NCI-H460 (cell line): ENCODE data around the gene PLA2G2C. TPM values are rescaled to one million over a fixed set of nuclear protein-coding genes. Genes with fewer than 3 reads are reported as not detected.

Experiments used
- DNase-seq: peaks from one replicate; pipeline ENCODE4 v3.0.0-alpha.2; 2016; ENCODE audit warnings: low read depth; ENCODE audit errors: extremely low read depth
- total RNA-seq: library from RNA; depleted of rRNA; stranded (reverse); fragments of >200 nt; shearing (Covaris generic); gene quantifications from 2 replicates; pipeline ENCODE4 v1.2.3, GENCODE V29; 2014

The PLA2G2C gene
- total RNA-seq, 1 experiment from 2014 or later, result not detected

DNA sequence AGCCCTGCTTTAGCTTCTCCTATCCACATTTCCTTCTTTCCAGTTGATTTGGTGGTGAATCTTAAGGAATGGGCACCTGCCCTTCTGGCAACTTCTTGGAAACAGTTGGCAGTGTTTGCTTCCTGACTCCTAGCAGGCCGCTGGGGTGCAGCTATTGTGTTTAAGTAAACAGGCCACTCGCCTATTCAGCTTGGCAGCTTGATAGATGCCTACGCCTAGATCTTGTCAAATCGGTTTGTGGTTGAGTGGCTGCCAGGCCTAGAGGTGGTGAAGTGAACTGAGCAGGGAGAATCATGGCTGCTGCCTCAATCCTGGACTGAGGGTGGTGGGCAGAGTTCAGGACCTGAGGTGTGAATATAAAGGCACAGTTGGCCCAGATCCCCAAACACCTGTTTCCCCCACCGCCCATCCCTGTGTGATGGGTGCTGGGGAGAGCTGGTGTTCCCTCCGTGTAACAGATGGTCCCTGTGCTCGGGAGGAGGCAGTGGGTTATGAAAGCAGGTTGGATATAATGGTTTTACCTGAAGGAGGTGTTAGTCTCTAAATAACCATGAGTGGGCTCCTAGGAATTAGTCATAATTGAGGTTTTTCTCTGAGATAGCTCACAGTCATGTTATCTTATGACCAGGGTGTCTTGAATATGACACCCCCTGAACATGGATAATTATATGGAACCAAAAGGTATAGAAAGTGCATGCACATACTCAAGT, 940 bp upstream of the PLA2G2C start:
- no peak for DNase-seq

DNA sequence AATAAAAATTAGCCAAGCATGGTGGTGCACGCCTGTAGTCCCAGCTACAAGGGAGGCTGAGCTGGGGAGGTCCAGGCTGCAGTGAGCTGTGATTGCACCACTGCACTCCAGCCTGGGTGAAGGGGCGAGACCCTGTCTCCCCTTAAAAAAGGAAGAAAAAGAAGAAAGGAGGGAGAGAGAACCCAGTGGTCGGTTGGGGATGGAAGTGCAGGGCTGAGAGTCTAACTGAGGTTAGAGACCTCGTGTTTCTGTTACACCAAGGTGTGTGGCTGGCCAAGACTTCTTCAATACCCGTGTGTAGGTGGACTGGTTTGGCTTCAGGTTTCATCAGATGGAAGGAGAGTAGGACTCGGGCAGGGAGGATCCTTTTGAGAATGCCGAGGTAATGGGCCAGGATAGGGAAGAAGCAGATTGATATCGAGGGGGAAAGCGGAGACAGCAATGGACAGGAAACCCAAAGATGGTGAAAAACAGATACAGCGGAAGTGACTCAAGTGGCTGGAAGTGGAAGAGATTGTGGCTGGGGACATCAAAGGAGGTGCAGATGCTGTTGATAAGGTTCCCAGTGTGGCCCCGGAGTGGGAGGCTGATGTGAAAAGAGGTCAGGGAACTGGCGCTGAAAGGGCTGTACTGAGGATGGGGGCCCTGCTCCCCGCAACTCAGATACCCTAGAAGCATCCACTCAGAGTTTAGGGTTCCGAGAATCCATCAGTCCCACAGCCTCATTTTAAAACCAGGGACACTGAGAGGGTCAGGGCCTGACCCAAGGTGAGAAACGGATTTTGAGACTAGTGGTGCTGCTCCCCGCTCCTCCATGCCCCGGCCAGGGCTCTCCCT, 1.1 kb downstream of the PLA2G2C start:
- no peak for DNase-seq

DNA sequence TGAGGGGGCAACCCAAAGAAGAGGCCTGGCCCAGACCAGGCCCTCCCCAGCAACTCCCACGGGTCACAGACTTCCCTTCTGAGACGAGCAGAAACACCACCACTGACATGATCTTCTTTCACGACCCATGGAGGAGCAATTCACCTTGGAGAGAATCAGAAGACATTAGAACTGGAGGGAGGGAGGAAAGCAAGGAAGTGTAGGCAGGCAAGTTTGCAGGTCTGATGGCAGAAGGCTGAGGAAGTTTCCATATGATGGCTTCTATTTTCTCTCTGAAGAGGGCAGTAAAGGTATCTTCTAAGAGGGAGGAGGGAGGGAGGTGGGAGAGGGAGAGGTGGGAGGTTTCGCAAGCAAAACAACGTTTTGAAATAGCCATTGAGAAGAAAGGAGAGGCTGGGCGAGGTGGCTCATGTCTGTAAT, 1.8 kb downstream of the PLA2G2C start:
- no peak for DNase-seq

DNA sequence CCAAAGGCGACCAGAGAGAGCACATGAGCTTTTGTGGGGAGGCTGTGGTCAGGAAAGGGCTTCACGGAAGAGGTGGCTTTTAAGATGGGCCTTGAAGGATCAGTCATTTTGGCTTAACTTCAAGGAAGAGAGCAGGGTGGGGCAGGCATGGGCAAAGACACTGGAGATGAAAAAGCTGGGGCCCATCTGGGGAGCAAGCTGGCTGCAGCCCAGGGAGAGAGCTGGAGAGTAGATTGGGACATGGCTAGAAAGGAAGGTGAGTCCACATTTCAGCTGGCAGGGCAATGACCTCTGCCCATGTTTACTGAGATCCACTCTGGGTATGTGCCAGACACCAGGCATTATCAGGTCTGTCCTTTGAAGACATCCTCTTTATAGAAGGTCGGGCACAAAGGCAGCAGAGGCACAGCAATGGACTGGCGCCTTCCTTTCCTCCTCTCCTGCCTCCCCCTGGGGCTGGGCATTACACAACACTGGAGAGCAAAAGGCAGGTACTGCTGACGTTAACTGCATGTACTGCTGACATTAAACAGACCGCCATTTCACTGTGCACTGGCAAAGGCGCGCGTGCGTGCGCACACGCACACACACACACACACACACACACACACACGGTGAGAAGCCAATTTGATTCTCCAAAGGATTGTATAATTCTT, 2.6 kb downstream of the PLA2G2C start:
- no peak for DNase-seq

DNA sequence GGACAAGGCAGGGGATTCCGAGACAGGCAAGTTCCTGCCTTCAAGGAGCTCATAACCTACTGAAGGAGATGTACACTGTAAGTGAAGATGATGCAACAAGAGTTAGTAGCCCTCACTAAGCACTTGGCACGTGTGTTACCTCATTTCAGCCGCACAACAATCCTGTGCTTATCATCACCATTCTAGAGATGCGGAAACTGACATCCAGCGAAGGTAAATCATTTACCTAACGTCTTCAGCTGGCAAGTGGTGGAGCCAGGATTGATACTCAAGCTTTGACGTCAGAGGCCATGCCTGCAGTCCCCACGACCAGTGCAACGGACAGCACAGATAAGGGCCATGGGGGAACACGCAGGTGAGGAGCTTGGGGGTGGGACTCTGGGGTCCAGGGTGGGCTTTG, 3.3 kb downstream of the PLA2G2C start:
- DNase-seq, result no peak

DNA sequence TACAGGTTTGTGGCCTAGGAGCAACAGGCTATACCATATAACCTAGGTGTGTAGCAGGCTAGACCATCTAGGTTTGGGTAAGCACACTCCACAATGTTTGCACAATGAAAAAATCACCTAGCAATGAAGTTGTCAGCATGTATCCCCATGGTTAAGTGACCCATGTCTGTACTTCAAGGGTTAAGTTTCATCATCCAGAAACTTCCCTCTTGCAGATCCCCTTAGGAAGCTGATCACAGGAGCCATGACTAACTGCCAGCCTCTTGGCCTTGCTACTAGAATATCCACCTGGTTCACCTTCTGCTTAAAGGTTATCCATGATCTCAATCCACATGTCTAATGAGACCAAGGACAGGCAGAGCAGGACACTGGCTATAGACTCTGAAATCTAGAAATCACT, 3.9 kb downstream of the PLA2G2C start:
- no peak for DNase-seq

DNA sequence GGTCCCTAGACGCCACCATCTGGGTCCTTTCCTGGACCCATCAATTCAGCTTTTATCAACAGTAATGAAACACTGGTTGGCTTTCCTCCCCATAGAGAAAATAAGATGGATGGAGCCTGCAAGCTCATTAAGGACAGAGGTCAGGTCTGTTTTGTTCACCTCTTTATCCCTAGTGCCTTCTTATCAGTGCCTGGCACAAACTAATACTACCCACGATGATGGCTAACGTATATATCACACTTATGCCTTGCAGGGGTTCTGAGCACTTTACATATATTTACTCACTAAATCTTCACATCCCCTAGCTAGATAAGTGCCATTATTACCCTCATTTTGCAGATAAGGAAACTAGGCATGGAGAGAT, 5.5 kb downstream of the PLA2G2C start:
- DNase-seq, result no peak

DNA sequence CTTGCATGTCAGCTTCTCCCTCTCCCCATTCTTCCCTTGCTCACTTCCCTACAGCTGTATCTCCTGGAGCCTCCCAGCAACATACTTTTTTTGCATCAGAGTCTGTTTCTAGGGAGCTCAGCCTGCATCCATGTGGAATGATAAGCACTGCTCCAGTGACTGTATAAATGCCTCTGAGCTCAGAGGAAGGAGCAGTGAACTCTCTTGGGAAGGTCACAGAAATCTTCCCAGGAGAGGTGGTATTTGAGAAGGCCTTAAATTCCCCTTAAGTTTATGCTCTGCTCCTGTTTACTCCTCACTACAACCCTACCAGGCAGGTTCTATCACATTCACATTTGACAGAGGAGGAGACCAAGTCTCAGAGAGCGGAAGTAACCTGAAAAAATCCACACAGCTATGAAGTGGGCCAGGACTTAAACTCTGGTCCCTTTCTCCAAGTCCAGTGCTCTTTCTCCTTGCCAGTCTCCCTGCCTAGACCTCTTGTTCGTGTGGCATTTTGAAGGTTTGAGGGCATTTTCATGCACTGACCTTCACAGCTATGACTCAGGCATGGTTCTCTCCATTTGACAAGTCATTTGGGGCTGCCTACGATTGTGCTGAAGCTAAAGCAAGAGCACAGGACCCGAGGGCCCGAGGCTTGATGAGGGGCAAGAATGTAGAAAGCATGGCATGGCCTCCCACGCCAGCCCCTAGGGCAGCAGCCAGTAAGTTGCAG, 6.0 kb downstream of the PLA2G2C start:
- DNase-seq, result no peak

DNA sequence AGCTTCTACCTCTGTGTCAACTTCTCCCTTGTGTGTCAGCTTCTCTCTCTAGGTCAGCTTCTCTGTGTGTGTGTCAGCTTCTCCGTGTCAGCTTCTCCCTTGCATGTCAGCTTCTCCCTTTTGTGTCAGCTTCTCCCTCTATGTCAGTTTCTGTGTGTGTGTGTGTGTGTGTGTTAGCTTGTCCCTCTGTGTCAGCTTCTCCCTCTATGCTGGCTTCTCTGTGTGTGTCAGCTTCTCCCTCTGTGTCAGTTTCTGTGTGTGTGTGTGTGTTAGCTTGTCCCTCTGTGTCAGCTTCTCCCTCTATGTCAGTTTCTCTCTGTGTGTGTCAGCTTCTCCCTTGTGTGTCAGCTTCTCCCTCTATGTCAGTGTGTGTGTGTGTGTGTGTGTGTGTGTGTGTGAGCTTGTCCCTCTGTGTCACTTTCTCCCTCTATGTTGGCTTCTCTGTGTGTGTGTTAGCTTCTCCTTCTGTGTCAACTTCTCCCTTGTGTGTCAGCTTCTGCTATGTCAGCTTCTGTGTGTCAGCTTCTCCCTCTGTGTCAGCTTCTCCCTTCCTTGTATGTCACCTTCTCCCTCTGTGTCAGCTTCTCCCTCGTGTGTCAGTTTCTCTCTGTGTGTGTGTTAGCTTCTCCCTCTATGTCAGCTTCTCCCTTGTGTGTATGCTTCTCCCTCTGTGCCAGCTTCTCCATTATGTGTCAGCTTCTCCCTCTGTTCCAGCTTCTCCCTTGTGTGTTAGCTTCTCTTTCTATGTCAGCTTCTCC, 6.8 kb downstream of the PLA2G2C start:
- DNase-seq, result no peak

DNA sequence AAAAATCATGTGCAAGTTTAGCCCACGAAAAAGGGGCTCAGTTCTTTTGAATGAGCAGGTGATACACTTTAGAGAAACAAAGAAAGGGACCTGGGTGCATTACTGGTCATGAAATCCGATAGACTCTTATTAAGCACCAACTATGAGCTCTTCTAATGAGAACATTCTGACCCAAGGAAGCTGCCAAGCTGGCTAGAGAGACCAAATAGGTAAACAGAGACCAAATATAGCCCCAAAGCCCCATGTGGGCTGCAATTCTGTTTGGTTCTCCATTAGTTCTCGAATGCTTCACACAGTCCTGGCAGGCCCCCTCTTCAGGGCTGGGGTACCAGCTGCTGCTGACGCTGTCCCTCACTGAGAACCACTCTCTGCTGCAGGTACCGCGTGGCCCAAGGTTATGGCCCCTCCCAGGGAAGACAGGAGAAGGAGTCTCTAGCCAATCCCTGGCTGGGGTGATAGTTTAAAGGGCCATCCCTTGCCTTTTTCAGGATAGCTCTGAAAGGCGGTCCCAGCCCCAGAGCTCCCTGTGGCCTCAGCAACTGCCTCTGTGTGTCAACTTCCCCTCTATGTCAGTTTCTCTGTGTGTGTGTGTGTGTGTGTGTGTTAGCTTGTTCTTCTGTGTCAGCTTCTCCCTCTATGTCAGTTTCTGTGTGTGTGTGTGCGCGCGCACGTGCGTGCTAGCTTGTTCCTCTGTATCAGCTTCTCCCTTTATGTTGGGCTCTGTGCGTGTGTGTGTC, 7.5 kb downstream of the PLA2G2C start:
- no peak for DNase-seq

DNA sequence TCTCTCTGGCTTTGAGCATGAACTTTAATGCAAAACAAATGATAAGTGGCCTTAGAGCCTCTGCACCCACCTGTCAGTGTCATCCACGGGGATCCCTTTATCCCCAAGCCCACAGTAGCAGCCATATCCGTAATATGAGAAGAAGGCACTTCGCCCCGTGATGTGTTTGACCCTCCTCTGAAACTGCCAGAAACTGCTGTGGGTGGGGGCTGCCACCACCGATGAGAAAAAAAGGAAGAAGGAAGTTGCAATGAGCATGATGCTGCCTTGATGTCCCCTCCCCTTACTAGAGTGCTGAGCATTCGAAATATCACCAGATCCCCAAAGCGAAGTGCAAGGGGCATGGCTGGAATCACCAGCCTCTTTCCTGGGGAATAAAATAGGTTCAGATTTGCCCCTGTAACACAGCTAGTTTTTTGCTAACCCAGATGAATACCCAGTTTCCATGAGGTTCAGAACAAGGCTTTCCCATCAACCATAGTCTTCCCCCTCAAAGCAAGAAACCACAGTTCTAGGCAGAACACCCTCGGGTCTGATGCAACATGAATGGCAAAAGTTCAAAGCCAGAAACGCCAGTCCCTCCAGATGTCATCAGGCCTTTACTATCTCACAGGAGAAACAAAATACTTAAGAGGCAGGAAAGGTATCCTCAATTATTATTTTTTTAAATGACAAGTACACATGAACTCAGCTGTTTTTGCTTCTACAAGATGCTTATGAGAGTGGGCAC, 11.2 kb downstream of the PLA2G2C start:
- no peak for DNase-seq

DNA sequence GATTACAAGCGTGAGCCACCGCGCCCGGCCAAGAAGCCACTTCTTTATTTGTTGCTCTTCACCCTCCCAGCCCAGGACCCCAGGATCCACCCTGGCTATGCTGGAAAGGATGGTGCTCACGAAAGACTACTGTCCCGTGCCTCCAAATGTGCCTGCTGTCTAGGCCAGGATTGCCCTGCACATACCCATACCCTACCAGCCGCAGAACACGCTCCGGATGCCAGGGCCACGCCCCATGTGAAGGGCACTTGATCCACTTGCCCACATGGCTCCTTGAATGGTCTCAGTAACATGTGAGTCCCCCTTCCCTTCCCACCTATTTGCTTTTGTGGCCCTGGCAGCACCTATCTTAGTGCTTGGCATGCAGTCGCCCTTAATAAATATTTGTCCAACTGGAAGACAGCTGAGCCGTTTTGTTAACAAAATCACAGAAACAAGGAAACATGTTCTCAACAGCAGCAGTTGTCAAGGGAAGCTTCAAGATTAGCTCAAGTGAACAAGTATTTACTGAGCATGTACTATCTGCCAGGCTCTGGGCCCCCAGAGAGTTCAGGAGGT, 14.2 kb downstream of the PLA2G2C start:
- DNase-seq, result no peak

DNA sequence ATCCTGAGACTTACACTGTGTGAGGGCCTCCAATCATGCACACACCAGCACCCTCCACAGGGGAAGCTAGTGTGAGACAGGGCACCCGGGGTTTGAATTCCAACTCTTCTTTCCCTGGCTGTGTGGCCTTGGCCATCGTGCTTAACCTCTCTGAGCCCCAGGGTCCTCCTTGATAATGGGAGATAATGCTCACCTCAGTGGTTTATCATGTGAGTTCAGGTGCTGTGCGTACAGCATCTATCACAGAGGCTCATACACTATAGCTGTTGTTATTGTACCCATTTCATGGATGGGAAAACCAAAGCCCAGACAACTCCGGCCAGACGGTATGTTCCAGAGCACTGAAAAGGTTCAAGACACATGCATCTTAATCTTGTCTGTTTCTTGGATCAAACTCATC, 16.4 kb downstream of the PLA2G2C start:
- DNase-seq, result no peak

DNA sequence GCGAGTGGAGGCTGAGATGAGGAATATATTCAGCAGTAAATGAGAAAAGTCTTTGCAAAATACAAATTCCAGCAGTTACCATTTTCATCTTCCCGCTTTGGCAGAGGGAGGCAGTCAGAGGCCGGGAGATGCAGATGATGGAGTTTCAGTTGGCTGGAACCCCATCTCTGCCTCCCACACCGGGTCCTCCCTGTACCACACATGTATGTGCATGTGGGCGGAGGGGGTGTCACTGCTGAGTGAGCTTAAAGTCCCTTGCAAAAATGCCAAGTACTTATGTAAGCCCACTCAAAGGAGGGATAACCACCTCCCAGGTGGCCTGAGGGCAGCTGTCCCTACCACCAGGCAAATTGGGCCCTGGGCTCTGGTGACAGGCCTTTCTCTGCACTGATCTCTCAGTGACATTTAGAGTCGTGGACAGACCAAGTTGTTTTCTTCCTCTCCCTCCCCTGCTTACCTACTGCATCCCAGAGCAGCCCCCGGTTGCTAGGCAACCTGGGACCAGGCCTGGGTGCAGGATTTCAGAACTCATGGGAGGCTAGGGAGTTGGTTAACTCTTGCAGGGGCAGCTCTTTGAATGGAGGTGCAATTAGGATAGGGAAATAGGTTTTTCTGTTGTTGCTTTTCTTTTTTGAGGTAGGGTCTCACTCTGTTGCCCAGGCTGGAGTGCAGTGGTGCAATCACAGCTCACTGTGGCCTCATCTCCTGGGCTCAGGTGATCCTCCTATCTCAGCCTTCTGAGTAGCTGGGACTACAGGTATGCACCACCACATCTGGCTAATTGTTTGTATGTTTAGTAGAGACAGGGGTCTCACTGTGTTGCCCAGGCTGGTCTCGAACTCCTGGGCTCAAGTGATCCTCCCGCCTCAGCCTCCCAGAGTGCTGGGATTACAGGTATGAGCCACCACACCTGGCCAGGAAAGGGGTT, 17.5 kb downstream of the PLA2G2C start:
- DNase-seq, result no peak

DNA sequence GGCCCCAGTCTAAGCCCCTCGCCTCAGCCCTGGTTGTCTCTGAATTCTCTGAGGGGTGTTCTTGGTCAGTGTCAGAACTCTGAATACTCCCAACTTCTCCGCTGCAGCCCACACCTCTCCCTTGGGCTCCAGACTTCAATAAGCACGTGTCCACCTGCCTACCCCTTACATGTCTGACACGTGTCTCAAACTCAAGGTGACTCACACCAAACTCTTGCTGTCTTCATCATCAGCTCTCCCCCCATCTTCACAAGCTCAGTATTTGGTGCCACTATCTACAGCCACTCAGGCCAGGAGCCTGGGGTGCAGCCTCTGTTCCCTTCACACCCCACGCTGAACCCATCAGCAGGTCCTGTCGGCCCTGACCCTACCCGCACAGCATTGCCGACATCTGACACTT, 19.2 kb downstream of the PLA2G2C start:
- no peak for DNase-seq

DNA sequence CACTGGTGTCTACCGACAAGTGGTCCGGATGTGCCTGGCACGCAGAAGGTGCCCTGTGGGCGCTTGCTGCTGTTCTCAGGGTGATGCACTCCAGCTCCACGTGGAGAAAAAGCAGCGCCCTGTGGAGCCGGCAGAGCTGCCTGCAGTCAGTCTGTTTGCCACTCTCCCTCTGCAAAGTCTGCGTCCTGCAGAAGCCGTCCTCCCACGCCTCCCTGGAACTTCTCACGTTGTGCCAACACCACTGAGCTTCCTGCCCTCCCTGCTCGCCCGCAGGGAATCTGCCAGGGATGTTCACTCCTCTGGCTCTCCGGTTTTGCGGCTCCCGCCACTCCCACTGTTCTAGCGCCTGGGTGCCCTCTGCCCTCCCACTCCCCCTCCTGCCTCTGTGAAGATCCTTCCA, 20.3 kb downstream of the PLA2G2C start:
- DNase-seq, result no peak

DNA sequence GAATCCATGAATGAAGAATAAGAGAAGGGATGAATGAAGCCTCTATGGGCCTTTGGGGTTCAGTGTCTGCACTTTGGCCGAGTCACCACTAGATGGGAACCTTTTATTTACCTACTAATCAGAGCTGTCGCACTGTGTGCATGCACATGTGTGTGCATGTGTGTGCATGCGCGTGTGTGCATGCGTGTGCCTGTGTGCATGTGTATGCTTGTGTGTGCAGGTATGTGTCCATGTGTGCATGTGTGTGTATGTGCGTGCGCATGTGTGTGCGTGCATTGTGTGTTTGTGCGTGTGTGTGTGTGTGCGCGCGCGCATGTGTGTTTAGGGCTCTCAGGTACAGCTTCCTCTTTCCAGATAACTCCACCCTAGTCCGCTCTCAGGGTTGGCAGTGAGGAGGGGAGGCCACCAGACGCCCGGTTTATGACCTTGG, 20.8 kb downstream of the PLA2G2C start:
- DNase-seq, result no peak
